ENCODE data around the gene SNX18. TPM values are rescaled to one million over a fixed set of nuclear protein-coding genes. Genes with fewer than 3 reads are reported as not detected.

SNX18 gene
- total and polyA plus RNA-seq, 10 donors = 4.8 to 82.5 (median 68.1) TPM

GRCh38 chr5:54471398-54471797 is 46.2 kb upstream of the SNX18 start:
- no peaks in the 10 kb centered on the region for H3K36me3 ChIP-seq
- no peak for TF ChIP-seq POLR2A (IDR thresholded peaks at IDR 0.05)
- no peak for TF ChIP-seq POLR2AphosphoS5 (IDR thresholded peaks at IDR 0.05)
- H3K4me3 ChIP-seq = no peak overlapping the region
- intact Hi-C loops (cut with DNase I; ENCODE audit: low total_unique reads) = no loop called here
- H3K27me3 ChIP-seq (replicated peaks in 1 of 7) = no peaks in the 10 kb centered on the region
- H3K27ac ChIP-seq = no peak overlapping the region
- H3K4me1 ChIP-seq = peaks cover 0 to 12% (median 1%) of the 10 kb centered on the region in 6 donors
- DNase-seq = no peak
- WGBS, 5 donors = 48 to 64% (median 59%) methylated on average over 3 of the region's 3 CpGs
- no peaks in the 10 kb centered on the region for H3K9me3 ChIP-seq

GRCh38 chr5:54476682-54477081 is 40.9 kb upstream of the SNX18 start:
- no peak overlapping the region for H3K27ac ChIP-seq
- whole genome bisulfite sequencing, 5 donors = 42 to 66% (median 54%) methylated on average over 2 of the region's 2 CpGs
- DNase-seq = no peak
- no peaks in the 10 kb centered on the region for H3K36me3 ChIP-seq
- H3K4me3 ChIP-seq = no peak overlapping the region
- no peaks in the 10 kb centered on the region for H3K27me3 ChIP-seq (replicated peaks in 1 of 7)
- no peaks in the 10 kb centered on the region for H3K9me3 ChIP-seq
- no peaks in the 10 kb centered on the region for H3K4me1 ChIP-seq
- TF ChIP-seq CTCF (IDR thresholded peaks at IDR 0.05 in 8 of 11, conservative IDR thresholded peaks at IDR 0.05 in 3 of 11) (no peak), POLR2AphosphoS5 (IDR thresholded peaks at IDR 0.05) (no peak), POLR2A (IDR thresholded peaks at IDR 0.05) (no peak)
- intact Hi-C loops (cut with DNase I; ENCODE audit: low total_unique reads) = no loop called here

GRCh38 chr5:54477941-54478478 is 39.5 kb upstream of the SNX18 start:
- TF ChIP-seq POLR2A (IDR thresholded peaks at IDR 0.05) (no peak), CTCF (IDR thresholded peaks at IDR 0.05 in 8 of 11, conservative IDR thresholded peaks at IDR 0.05 in 3 of 11) (no peak), POLR2AphosphoS5 (IDR thresholded peaks at IDR 0.05) (no peak)
- H3K27me3 ChIP-seq (replicated peaks in 1 of 7) = no peaks in the 10 kb centered on the region
- WGBS, 5 donors = 79 to 100% (median 90%) methylated on average over 1 of the region's 1 CpG
- no peak overlapping the region for H3K4me3 ChIP-seq
- H3K27ac ChIP-seq = no peak overlapping the region
- H3K9me3 ChIP-seq = no peaks in the 10 kb centered on the region
- no peak for DNase-seq
- H3K4me1 ChIP-seq = no peaks in the 10 kb centered on the region
- intact Hi-C loops (cut with DNase I; ENCODE audit: low total_unique reads) = no loop called here
- no peaks in the 10 kb centered on the region for H3K36me3 ChIP-seq

- Histone ChIP-seq H3K4me3 (no peak overlapping the region), H3K27me3 (replicated peaks in 1 of 7) (no peaks in the 10 kb centered on the region), H3K9me3 (no peaks in the 10 kb centered on the region), H3K4me1 (no peaks in the 10 kb centered on the region), H3K36me3 (no peaks in the 10 kb centered on the region), H3K27ac (no peak overlapping the region)
- TF ChIP-seq POLR2A (IDR thresholded peaks at IDR 0.05) (no peak), CTCF (IDR thresholded peaks at IDR 0.05 in 8 of 11, conservative IDR thresholded peaks at IDR 0.05 in 3 of 11) (no peak), POLR2AphosphoS5 (IDR thresholded peaks at IDR 0.05) (no peak)
- DNase-seq = no peak
- intact Hi-C loops (cut with DNase I; ENCODE audit: low total_unique reads) = loop anchor here (10.0 kb wide), 1 partner anchor 235 kb away; no protein-coding TSS in a partner anchor
Observed at GRCh38 chr5:54480296-54480695, 37.3 kb upstream of the SNX18 start.

Data from spleen (tissue), 11 donors.